Psoas muscle (tissue), 8 donors: ENCODE results near the gene COX7A2L. TPM values are rescaled to one million over a fixed set of nuclear protein-coding genes. Genes with fewer than 3 reads are reported as not detected.

Experiments
- ATAC-seq, 4 donors: fragments of 200-7000 bp; cut with Tn5 transposase; one replicate each; pipeline ENCODE4 v1.9.1; 2020; ENCODE audit warnings: moderate library complexity in 3 of 4, mild to moderate bottlenecking in 2 of 4
- DNase-seq, 2 donors: peaks; one replicate each; pipeline ENCODE4 v3.0.0-alpha.2; 2020
- H3K27ac ChIP-seq: fragments of 200-600 bp; one replicate; pipeline ENCODE4 v1.8.0; 2022
- H3K27me3 ChIP-seq, 3 donors: fragments of 200-600 bp in 1 of 3; one replicate each; pipeline versions ENCODE4 v1.6.1 to v1.8.0; 2013 to 2022; ENCODE audit warnings: low read length in 2 of 3, mild to moderate bottlenecking in 2 of 3, moderate library complexity in 1 of 3; ENCODE audit not compliant: insufficient read depth in 3 of 3
- H3K36me3 ChIP-seq, 2 donors: fragments of 200-600 bp in 1 of 2; one replicate each; pipeline versions ENCODE4 v1.6.1 to v1.8.0; 2013 to 2022; ENCODE audit warnings: low read depth in 1 of 2, mild to moderate bottlenecking in 1 of 2, moderate library complexity in 1 of 2; ENCODE audit not compliant: insufficient read depth in 1 of 2
- H3K4me1 ChIP-seq: fragments of 200-600 bp; one replicate; pipeline ENCODE4 v1.8.0; 2022
- H3K4me3 ChIP-seq: fragments of 200-600 bp; one replicate; pipeline ENCODE4 v1.8.0; 2022; ENCODE audit warnings: mild to moderate bottlenecking
- H3K9me3 ChIP-seq: fragments of 200-600 bp; one replicate; pipeline ENCODE4 v1.8.0; 2022
- CTCF ChIP-seq: fragments of 200-600 bp; IDR thresholded peaks from one replicate; pipeline ENCODE4 v1.8.0; 2022; ENCODE audit warnings: antibody characterized with exemption
- WGBS, 3 donors: extraction: QIAGEN DNeasy Blood & Tissue Kit; methylation state at CpG; one replicate each; pipeline versions ENCODE4 v1.1.6 to v1.1.7; 2013; 5-methylcytosine and 5-hydroxymethylcytosine counted together
- intact Hi-C, 2 donors: fragments of 100-400 bp; cut with DNase I; formaldehyde crosslinking; loops; one replicate each; pipeline versions ENCODE4 v1.11.0 to v1.14.2; 2022
- polyA plus RNA-seq, 3 donors: library from polyadenylated mRNA; stranded (reverse); fragments of 200-250 nt; gene quantifications; one replicate each; pipeline ENCODE4 v1.2.3, GENCODE V29; 2013
- total RNA-seq, 4 donors: library from RNA; stranded (reverse); fragmentation: NEBNext Ultra II Directional in 2 of 4; extraction: Animal tissue kit (Norgen Biotek cat#: 25700) in 2 of 4; gene quantifications; one replicate each; pipeline versions ENCODE4 v1.2.1 to v1.2.4, GENCODE V29; 2021 to 2023
- donor health status: healthy with polysubstance abuse.
- donor health status: DM: no; HTN: no; CAD: no; lungs with moderate emphysema.
- donor health status: Bipolar disorder and iron deficiency.
- donor health status: healthy.
- donor health status: DM: yes; HTN: yes; CAD: no.
- donor health status: DM: no; HTN: no; CAD: no.
- donor health status: DM: no; HTN: no; CAD: no.
- donor health status: DM: yes; HTN: yes; CAD: no.

COX7A2L gene
- total and polyA plus RNA-seq, 7 donors: 58.1 to 176 (median 75.4) TPM

GRCh38 chr2:42315844-42316470, 45.1 kb downstream of the COX7A2L start:
- peaks cover 0 to 28% of the 10 kb centered on the region in 2 donors for H3K36me3 ChIP-seq
- no peak for DNase-seq
- no peak for ATAC-seq
- H3K4me3 ChIP-seq: no peak overlapping the region
- no peaks in the 10 kb centered on the region for H3K4me1 ChIP-seq
- intact Hi-C loops: no loop called here
- 79 to 90% (median 80%) methylated on average over 6 of the region's 6 CpGs for WGBS, 3 donors
- H3K9me3 ChIP-seq: no peaks in the 10 kb centered on the region
- H3K27ac ChIP-seq: no peak overlapping the region
- H3K27me3 ChIP-seq: no peaks in the 10 kb centered on the region
- TF ChIP-seq CTCF: no peak

- no peak for ATAC-seq
- intact Hi-C loops: no loop called here
- no peak overlapping the region for H3K27ac ChIP-seq
- no peak for DNase-seq
- TF ChIP-seq CTCF: no peak
- H3K4me3 ChIP-seq: no peak overlapping the region
- no peaks in the 10 kb centered on the region for H3K27me3 ChIP-seq
- WGBS, 3 donors: 89 to 93% (median 92%) methylated on average over 3 of the region's 3 CpGs
- no peaks in the 10 kb centered on the region for H3K9me3 ChIP-seq
- peaks cover 0 to 28% of the 10 kb centered on the region in 2 donors for H3K36me3 ChIP-seq
- no peaks in the 10 kb centered on the region for H3K4me1 ChIP-seq
Observed at GRCh38 chr2:42314892-42315468, 46.0 kb downstream of the COX7A2L start.

GRCh38 chr2:42312106-42312505, 48.9 kb downstream of the COX7A2L start:
- 65 to 76% (median 71%) methylated on average over 4 of the region's 4 CpGs for WGBS, 3 donors
- Histone ChIP-seq H3K36me3 (peaks cover 0 to 14% of the 10 kb centered on the region in 2 donors), H3K4me1 (no peaks in the 10 kb centered on the region), H3K4me3 (no peak overlapping the region), H3K27me3 (no peaks in the 10 kb centered on the region), H3K27ac (no peak overlapping the region), H3K9me3 (no peaks in the 10 kb centered on the region)
- DNase-seq (no peak), ATAC-seq (no peak)
- intact Hi-C loops: no loop called here
- no peak for TF ChIP-seq CTCF

GRCh38 chr2:42310007-42310515, 51.0 kb downstream of the COX7A2L start:
- no peaks in the 10 kb centered on the region for H3K4me1 ChIP-seq
- WGBS, 3 donors: 96 to 100% (median 97%) methylated on average over 1 of the region's 1 CpG
- DNase-seq (no peak), ATAC-seq (no peak)
- no peaks in the 10 kb centered on the region for H3K9me3 ChIP-seq
- intact Hi-C loops: no loop called here
- H3K36me3 ChIP-seq: peaks cover 0 to 13% of the 10 kb centered on the region in 2 donors
- TF ChIP-seq CTCF: no peak
- no peaks in the 10 kb centered on the region for H3K27me3 ChIP-seq
- H3K4me3 ChIP-seq: no peak overlapping the region
- no peak overlapping the region for H3K27ac ChIP-seq
